GM12873 (cell line): ENCODE data around the gene TMEM41A.

Experiments used
- TF ChIP-seq, protein P1 (sequence below): IDR thresholded peaks from 2 replicates; pipeline ENCODE4 v1.5.1; 2012; ENCODE audit warnings: low read depth, mild to moderate bottlenecking, moderate library complexity, low read length, control low read depth; ENCODE audit not compliant: insufficient read depth; ENCODE audit errors: missing control alignments

TMEM41A gene

GRCh38 chr3:185528532-185528931 is 29.7 kb upstream of the TMEM41A start:
- TF ChIP-seq, protein P1, sequence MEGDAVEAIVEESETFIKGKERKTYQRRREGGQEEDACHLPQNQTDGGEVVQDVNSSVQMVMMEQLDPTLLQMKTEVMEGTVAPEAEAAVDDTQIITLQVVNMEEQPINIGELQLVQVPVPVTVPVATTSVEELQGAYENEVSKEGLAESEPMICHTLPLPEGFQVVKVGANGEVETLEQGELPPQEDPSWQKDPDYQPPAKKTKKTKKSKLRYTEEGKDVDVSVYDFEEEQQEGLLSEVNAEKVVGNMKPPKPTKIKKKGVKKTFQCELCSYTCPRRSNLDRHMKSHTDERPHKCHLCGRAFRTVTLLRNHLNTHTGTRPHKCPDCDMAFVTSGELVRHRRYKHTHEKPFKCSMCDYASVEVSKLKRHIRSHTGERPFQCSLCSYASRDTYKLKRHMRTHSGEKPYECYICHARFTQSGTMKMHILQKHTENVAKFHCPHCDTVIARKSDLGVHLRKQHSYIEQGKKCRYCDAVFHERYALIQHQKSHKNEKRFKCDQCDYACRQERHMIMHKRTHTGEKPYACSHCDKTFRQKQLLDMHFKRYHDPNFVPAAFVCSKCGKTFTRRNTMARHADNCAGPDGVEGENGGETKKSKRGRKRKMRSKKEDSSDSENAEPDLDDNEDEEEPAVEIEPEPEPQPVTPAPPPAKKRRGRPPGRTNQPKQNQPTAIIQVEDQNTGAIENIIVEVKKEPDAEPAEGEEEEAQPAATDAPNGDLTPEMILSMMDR = no peak

- TF ChIP-seq, protein P1 = no peak
Observed at GRCh38 chr3:185527364-185527763, 28.5 kb upstream of the TMEM41A start.

- TF ChIP-seq, protein P1 = no peak
Observed at GRCh38 chr3:185526349-185526951, 27.6 kb upstream of the TMEM41A start.

DNA sequence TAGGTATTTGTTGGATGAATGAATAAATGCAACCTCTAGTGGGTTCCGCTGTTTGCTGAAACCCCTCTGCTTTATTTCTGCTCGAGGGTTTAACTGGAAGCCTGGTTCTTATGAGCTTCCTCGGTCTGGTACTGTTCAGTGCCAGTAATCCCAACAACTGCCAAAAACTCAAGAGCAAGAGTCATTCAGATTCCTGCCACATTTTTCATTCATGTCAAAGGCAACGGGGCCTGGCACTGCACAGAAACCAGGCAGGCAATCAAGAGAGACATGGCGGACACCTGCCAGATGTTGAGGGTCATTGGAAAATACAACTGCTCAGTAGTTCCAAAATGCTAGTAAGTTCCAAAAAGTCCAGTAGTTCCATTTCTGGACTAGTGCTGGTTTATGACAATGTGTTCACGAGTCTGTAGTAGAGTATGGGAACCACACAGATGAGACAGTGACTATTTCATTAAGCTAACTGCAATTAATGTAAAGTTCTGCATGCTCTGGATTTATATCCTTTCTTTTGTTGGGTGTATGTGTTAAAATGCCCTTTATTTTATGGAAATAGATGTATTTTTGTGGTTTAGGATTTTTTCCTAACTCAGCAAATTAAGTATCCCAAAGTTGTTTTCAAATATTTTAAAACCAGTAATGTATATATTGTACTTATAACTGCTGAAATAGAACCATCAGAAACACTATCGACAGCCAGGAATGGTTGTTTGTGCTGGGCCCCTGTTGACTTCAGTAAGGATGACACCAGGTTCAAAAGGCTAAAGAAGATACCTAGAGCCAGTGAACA is 22.7 kb upstream of the TMEM41A start:
- TF ChIP-seq, protein P1 = no peak

DNA sequence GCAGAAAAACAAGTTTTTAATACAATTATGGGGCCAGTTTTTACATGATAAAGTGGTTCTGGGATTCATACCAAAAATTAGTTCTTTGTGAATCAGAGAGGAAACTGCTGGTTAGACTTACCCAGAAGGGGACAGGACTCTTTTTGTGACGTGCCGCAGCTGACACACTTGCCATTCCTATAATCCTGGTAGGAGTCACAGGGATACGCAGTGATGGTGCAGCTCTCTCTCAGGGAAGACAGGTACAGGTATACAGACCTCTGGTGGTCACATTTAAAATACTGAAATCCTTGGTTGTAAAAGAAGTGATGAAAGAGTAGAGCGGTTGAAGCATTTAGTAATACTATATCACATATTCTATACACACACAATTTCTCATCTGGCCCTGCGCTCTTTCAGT is 20.2 kb upstream of the TMEM41A start:
- TF ChIP-seq, protein P1 = no peak

DNA sequence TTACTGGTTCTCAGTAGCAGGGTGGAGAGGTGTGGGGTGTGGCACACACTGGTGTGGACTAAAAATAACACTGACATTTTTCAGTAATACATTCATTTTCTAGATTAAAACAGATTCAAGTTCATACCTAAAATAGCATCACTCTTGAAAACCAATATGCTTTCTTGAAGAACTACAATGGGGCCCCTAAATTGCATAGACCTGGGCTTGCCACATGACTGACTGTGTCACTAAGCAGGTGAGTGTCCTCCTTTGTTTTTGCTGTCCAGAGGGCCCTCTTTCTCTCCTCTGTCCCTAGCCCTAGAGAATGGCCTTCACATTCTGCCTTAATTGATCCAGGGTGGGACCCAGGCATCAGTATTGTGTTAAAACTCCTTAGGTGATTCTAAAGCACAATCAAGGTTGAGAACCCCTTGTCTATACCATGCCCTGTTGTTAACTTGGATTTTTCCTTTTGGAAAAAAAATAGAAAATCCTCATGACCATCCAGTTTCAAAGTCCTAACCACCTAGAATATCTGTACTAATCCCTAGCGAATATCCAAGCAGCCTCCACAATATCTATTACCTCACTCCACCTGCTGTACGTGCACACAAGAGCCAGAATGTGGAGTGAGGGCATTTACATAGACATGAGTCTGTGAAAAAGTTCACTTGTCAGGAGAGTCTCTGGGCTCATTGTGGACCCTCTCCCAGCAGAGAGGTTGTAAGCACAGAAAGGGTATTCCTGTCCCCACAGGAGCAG is 18.7 kb upstream of the TMEM41A start:
- TF ChIP-seq, protein P1 = no peak

DNA sequence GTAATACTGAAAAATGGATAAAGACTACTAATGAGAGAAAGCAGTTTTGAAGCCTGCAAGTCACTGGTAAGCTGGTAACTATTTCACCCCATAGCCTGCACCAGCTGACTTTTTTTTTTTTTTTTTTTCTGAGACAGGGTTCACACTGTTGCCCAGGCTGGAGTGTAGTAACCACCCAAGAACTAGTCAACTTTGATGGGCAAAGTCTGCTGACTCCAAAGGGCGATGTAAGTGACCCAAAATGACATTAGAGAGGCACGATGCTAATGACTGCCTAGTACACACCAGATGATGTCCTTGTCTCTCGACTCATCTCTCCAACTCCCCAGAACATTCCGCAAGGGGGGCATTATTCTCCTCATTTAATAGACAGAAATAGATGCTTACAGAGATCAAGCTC is 12.9 kb upstream of the TMEM41A start:
- TF ChIP-seq, protein P1 = no peak
